SJCRH30 (cell line): ENCODE results near the gene MBP. TPM values are rescaled to one million over a fixed set of nuclear protein-coding genes. Genes with fewer than 3 reads are reported as not detected.
A peak's percentile ranks its signal among the peaks of the same experiment; 100 is the strongest.

Experiments
- DNase-seq, 2 experiments: peaks; one replicate each; pipeline ENCODE4 v3.0.0-alpha.2; 2015 to 2020
- H3K27ac ChIP-seq: fragments of 250-450 bp; sonication (Bioruptor Pico); 2 replicates; pipeline ENCODE4 v1.5.1; 2020; ENCODE audit warnings: mild to moderate bottlenecking, moderate library complexity
- H3K27me3 ChIP-seq: fragments of 250-450 bp; sonication (Bioruptor Pico); 2 replicates; pipeline ENCODE4 v1.5.1; 2020; ENCODE audit warnings: mild to moderate bottlenecking, moderate library complexity
- H3K36me3 ChIP-seq: fragments of 250-450 bp; sonication (Bioruptor Pico); 2 replicates; pipeline ENCODE4 v1.5.1; 2020; ENCODE audit warnings: mild to moderate bottlenecking, moderate library complexity
- H3K4me1 ChIP-seq: fragments of 250-450 bp; sonication (Bioruptor Pico); 2 replicates; pipeline ENCODE4 v1.5.1; 2020; ENCODE audit warnings: mild to moderate bottlenecking, moderate library complexity
- H3K4me3 ChIP-seq: fragments of 250-450 bp; sonication (Bioruptor Pico); 2 replicates; pipeline ENCODE4 v1.5.1; 2020; ENCODE audit warnings: mild to moderate bottlenecking, moderate library complexity
- H3K9me3 ChIP-seq: fragments of 250-450 bp; sonication (Bioruptor Pico); replicated peaks from 2 replicates; pipeline ENCODE4 v1.5.1; 2020; ENCODE audit warnings: mild to moderate bottlenecking, moderate library complexity
- total RNA-seq: library from RNA; depleted of rRNA; stranded (reverse); fragments of >200 nt; shearing (Covaris generic); gene quantifications from 2 replicates; pipeline ENCODE4 v1.2.3, GENCODE V29; 2014

MBP gene
- total RNA-seq, 1 experiment from 2014 or later, result 0.20 TPM

DNA sequence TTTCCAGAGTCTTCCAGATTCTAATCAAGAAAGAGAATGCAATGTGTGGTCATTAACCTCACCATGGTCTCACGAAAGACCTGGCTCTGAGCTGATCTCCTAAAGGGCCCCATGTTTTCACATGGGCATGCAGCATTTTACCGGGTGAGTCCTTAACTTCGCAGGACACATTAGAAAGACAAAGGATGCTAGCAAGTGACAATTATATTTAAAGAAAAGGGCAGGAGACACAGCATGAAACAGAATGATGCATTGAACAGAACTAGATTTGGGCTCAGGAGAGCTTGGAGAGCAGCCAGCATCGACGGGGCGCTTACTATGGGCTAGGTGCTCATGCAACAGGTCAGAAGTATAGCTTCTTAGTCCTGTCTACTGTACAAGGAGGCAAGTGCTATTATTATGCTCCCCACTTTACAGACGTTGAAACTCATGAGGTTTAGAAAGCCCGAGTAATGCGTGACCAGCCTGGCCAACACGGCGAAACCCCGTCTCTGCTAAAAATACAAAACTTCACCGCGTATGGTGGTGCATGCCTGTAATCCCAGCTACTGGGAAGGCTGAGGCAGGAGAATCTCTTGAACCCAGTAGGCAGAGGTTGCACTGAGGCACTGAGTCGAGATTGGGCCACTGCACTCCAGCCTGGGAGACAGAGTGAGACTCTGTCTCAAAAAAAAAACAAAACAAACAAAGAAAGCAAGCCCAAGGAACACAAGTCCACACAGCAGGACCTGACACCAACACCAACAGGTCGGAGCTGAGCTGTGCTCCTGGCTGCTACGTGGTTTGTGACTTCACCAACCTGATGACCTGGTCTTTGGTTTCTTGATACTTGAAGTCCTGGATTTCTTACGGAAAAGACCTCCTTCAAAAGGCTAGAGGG lies 16.1 kb downstream of the MBP start:
- Histone ChIP-seq H3K27ac (no peak overlapping the region), H3K36me3 (no peaks in the 10 kb centered on the region)
- DNase-seq, result no peak

DNA sequence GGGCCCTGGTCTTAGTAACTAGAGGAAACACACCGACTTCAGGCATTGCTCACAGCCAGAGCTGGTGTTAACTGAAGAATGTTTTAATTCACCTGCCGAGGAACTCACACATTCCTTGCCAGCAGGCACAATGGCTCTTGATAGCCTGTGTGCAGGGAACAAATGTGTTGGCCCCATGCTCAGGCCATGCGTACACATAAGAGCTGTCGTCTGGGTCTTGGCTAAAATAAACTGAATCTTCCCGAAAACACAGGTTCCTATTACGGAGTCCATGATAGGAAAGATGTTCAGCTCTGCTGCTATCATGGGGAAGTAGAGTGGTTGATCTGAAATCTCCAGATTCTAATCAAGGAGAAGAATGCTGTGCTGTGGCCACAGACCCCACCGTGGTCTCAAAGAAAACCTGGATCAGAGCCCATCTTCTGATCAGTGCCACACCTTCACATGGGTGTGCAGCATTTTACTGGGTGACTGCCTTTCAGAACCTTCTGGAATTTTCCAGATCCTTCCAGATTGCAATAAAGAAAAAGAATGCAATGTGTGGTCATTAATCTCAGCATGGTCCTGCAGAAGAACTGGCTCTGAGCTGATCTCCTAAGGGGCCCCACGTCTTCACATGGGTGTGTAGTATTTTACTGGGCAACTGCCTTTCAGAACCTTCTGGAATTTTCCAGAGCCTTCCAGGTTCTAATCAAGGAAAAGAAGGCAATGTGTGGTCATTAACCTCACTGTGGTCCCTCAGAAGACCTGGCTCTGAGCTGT lies 17.2 kb downstream of the MBP start:
- Histone ChIP-seq H3K36me3 (no peaks in the 10 kb centered on the region), H3K4me1 (no peaks in the 10 kb centered on the region), H3K9me3 (no peaks in the 10 kb centered on the region), H3K27ac (no peak overlapping the region), H3K4me3 (no peak overlapping the region), H3K27me3 (no peaks in the 10 kb centered on the region)
- no peak for DNase-seq

More for the DNA sequence above, 16.1 kb downstream of the MBP start:
- Histone ChIP-seq H3K4me3 (no peak overlapping the region), H3K27me3 (no peaks in the 10 kb centered on the region), H3K4me1 (no peaks in the 10 kb centered on the region), H3K9me3 (no peaks in the 10 kb centered on the region)

DNA sequence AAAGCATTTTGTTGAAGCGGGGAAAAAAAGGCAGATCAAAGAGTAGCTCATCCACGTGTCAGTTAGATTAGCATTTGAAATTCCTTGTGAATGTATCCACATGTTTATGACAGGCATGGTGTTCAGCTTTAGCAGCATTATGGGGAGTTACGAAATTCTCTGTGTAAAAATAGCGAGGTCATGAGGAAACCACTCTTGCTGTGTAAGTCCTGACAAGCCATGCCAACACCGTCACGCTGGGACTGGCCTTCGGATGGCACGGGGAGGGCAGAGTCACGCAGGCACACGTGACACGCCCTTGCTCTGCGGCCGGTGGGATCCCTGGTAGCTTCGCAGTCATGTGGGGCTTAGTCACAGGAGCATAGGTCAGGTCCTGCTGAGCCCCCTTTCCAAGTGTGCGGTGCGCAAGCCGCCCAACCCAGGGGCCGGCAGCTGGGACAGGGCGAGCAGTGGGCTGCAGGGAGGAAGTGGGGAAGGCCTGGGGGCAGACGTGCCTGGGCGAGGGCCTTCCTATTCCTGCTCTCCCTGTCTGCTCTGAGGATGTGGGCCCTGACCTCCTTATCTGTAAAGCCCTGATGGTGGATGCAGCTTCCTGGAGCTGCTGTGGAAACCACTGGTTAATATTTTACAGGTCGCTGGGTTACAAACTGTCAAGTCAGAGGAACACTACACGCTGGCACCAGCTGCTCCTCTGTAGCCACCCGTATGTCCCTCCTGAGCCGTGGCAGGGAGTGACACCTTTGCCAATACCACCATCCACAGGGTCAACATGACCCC lies 18.0 kb downstream of the MBP start:
- Histone ChIP-seq H3K36me3 (no peaks in the 10 kb centered on the region), H3K27ac (no peak overlapping the region), H3K4me1 (no peaks in the 10 kb centered on the region), H3K4me3 (no peak overlapping the region), H3K9me3 (no peaks in the 10 kb centered on the region), H3K27me3 (no peaks in the 10 kb centered on the region)
- no peak for DNase-seq

DNA sequence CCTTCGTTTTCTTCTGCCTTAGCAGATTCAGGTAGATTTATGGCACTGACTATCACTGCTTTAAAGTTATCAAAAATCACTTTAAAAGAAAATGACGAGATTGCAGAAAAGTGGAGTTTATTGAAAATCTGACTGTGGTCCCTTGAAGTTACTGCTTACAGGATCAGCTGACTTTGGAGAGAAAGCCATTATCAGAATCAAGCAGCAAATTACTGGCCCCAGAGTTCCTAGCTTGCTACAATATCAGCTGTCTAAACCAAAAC lies 18.5 kb downstream of the MBP start:
- H3K36me3 ChIP-seq, result no peaks in the 10 kb centered on the region

DNA sequence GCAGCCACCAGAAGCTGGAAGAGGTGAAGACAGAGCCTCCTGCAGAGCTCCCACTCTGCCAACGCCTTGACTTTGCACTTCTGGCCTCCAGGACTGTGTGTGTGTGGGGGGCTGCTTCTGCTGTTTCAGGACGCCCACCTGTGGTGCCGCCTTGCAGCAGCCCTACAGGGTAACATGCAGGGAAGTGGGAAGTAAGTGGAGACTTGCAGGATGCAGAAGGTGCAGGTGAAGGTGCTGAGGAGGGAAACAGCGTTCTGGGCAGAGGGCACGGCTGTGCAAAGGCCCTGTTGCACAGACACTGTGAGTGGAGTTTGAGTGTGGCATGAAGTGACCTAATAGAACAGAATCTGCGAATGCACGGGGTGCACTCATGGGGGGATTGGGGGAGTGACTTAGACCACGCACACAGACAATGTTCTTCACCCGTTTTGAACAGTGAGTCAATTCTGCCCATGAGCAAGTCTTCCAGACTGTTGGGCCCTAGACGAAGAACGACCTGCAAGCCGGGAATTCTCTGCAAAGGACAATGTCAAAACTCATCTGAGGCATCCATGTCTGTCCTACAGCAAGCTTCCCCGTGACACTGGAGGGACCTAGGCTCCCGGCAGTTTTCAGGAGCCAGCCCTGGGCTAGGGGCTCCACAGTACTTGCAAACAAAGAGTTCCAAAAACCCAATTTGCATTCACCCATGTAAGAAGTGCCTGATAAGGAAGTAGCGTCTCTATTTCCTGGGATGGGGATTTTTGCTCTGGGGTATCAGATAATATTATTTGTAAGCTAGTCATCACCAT lies 19.0 kb downstream of the MBP start:
- DNase-seq, result no peak
- no peaks in the 10 kb centered on the region for H3K27me3 ChIP-seq
- H3K4me3 ChIP-seq, result no peak overlapping the region
- no peaks in the 10 kb centered on the region for H3K36me3 ChIP-seq
- H3K9me3 ChIP-seq, result no peaks in the 10 kb centered on the region
- H3K4me1 ChIP-seq, result no peaks in the 10 kb centered on the region
- H3K27ac ChIP-seq, result no peak overlapping the region

More for the DNA sequence above, 18.5 kb downstream of the MBP start:
- no peak overlapping the region for H3K4me3 ChIP-seq
- no peak for DNase-seq
- no peaks in the 10 kb centered on the region for H3K9me3 ChIP-seq
- H3K27ac ChIP-seq, result no peak overlapping the region
- H3K27me3 ChIP-seq, result no peaks in the 10 kb centered on the region
- no peaks in the 10 kb centered on the region for H3K4me1 ChIP-seq

DNA sequence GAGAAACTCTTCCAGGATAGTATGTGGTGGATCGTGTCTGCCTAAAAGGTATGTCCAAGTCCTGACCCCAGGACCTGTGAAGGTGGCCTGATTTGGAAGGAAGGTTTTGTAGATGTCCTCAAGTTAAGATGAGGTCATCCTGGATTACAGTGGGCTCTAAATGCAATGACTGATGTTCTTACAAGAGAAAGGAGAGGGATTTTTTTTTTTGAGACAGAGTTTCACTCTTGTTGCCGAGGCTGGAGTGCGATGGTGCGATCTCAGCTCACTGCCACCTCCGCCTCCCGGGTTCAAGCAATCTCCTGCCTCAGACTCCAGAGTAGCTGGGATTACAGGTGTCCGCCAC lies 19.9 kb downstream of the MBP start:
- Histone ChIP-seq H3K4me3 (no peak overlapping the region), H3K9me3 (no peaks in the 10 kb centered on the region), H3K27ac (no peak overlapping the region), H3K27me3 (no peaks in the 10 kb centered on the region), H3K36me3 (no peaks in the 10 kb centered on the region), H3K4me1 (no peaks in the 10 kb centered on the region)
- DNase-seq, result no peak

DNA sequence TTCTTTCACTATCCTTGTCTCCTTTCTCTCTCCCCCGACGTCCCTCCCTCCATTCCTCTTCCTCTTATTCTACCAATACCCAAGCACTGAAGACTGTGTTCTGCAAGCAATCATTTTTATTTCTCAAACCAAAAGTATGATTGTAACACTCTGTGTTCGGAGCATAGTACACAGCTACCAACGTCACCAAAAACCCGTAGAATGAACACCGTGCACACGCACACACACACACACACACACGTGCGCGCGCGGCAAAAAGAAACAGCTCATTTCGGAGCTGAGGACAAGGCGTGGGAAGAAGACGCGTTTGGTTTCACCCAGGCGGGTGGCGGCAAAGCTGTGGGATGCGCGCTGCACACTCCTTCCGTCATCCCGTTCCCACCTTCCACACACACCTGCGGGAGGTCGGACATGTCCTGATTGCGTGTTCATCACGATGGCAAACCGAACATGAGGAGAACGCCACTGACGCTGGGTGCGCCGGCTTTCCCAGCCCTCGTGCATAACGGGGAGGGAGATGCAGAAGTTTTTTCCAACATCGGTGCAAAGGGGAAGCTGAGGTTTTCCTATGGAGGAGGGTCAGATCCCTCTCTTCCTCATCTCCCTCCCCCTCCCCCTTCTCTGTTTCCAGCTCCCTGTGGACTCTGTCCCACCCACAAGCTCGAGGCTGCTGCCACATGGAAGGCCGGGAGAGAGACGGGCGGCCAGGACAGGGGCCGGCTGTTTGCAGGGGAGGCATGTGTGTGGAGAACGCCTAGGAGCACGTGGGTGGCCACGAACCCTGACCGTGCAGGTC lies 20.4 kb downstream of the MBP start:
- Histone ChIP-seq H3K9me3 (no peaks in the 10 kb centered on the region), H3K4me1 (no peaks in the 10 kb centered on the region), H3K27me3 (no peaks in the 10 kb centered on the region), H3K4me3 (no peak overlapping the region), H3K36me3 (no peaks in the 10 kb centered on the region), H3K27ac (no peak overlapping the region)
- no peak for DNase-seq

DNA sequence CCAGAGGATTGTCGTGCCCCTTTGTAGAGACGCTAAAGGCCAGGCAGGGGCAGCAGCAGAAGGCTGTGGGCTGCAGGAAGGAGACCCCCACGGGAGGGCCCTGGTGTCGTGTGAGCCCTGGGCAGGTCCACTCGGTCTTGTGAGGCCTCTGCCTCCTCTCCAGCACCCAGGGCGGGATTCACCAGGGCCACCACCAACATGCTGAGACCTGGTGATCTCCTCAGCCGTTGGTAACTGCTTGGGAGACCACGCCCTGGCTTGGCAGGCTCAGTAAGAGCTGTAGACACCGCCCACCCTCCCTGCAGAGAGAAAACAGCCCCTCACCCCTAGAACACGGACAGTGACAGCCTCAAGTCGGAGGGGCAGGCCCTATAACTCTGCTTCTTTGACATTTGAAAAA lies 21.1 kb downstream of the MBP start:
- Histone ChIP-seq H3K27ac (no peak overlapping the region), H3K36me3 (no peaks in the 10 kb centered on the region), H3K9me3 (no peaks in the 10 kb centered on the region), H3K27me3 (no peaks in the 10 kb centered on the region), H3K4me1 (no peaks in the 10 kb centered on the region), H3K4me3 (no peak overlapping the region)
- no peak for DNase-seq

DNA sequence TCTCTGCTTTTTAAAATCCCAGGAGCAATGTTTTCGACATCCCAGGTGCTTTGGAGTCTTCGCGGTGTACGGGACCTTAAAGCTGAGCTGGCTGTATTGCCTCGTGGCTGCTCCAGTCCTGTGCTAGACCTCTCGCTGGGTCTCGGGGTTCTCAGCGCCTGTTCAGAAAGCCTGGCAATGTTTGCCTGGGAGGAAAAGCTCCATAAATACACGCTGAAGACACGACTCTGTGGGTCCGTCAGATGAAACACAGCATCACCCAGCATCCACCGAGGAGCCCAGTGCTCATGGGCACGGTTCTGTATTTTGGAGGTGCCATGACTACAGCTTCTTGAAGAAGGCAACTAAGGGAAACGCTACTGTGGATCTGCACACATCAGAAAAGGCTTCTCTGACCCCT lies 21.6 kb downstream of the MBP start:
- DNase-seq, result no peak
- H3K4me1 ChIP-seq, result no peaks in the 10 kb centered on the region
- no peak overlapping the region for H3K4me3 ChIP-seq
- no peaks in the 10 kb centered on the region for H3K9me3 ChIP-seq
- no peaks in the 10 kb centered on the region for H3K27me3 ChIP-seq
- H3K27ac ChIP-seq, result no peak overlapping the region
- H3K36me3 ChIP-seq, result no peaks in the 10 kb centered on the region

DNA sequence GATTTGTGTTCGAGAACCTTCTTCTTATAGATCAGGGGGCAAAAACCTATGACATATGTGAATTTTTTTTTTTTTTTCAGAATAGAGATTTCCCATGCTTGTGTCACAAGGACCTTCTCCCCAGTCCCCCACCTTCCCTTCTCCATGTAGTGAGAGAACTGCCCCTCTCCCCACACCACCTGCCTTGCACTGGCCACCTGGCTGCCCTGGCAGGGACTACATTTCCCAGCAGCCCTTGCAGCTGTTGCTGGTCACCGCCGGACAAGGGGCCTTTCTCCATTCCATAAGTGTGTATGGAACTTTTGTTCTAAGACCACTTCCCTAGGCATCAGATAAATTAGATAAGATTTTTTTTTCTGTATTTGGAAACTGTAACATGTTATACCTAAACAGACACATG lies 22.2 kb downstream of the MBP start:
- Histone ChIP-seq H3K27ac (no peak overlapping the region), H3K9me3 (no peaks in the 10 kb centered on the region), H3K4me1 (no peaks in the 10 kb centered on the region), H3K27me3 (no peaks in the 10 kb centered on the region), H3K4me3 (no peak overlapping the region), H3K36me3 (no peaks in the 10 kb centered on the region)
- no peak for DNase-seq

DNA sequence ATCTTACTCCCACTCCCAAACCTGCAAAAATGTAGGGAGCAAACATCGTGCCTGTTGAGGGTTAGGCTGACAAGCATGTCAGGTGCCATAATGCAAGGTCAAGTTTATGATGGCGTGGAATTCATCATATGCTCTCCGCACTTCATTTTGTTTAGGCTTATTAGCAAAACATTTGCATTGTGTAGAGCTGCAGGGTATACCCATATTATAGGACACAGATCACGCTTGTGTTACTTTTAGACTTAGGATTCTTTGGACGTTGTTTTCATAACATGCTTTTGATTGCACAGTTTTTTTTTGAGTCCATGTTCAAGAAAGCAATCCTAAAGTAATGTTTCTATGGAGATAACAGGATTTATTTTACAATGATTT lies 22.9 kb downstream of the MBP start:
- no peaks in the 10 kb centered on the region for H3K9me3 ChIP-seq
- no peak for DNase-seq
- H3K27me3 ChIP-seq, result no peaks in the 10 kb centered on the region
- H3K4me3 ChIP-seq, result no peak overlapping the region
- H3K4me1 ChIP-seq, result no peaks in the 10 kb centered on the region
- H3K27ac ChIP-seq, result no peak overlapping the region
- H3K36me3 ChIP-seq, result no peaks in the 10 kb centered on the region

DNA sequence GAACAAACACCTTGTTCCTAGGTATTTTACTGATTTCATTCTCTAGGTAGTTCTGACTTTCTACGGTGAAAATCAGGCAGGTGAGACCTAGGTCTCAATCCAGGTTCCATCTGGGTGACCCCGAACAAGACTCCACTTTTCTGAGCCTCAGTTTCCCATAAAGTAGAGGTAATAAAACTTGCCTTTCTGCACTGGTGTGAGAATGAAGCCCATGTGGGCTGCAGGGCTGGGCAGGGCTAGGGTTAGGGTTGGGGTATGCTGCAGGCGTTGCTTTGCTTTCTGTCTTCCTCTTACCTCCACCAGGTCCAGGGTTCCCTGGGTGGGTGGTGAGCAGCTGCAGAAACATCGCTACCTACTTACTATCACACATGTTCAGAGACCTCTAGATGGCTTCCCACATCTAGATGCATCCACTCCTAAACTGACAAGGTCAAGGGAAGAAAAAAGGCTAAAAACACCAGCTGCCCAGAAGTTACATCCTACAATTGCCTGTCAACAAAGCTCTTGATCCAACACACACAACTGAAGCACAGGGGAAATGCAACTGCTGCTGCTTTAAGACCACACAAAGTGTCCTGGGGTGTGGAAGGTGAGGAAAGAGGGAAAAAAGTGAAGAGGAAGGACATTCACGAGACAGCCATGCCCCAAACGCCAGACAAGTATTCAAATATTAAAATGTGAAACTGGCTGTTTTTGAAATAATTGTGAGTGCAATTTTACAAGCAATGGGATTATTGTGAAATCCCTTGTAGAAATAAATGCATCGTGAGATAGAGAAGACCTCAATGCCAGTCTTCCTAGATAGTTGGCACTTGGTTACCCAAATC lies 23.5 kb downstream of the MBP start:
- Histone ChIP-seq H3K36me3 (no peaks in the 10 kb centered on the region), H3K9me3 (no peaks in the 10 kb centered on the region), H3K4me3 (no peak overlapping the region), H3K4me1 (no peaks in the 10 kb centered on the region), H3K27me3 (no peaks in the 10 kb centered on the region), H3K27ac (no peak overlapping the region)
- DNase-seq, result no peak

DNA sequence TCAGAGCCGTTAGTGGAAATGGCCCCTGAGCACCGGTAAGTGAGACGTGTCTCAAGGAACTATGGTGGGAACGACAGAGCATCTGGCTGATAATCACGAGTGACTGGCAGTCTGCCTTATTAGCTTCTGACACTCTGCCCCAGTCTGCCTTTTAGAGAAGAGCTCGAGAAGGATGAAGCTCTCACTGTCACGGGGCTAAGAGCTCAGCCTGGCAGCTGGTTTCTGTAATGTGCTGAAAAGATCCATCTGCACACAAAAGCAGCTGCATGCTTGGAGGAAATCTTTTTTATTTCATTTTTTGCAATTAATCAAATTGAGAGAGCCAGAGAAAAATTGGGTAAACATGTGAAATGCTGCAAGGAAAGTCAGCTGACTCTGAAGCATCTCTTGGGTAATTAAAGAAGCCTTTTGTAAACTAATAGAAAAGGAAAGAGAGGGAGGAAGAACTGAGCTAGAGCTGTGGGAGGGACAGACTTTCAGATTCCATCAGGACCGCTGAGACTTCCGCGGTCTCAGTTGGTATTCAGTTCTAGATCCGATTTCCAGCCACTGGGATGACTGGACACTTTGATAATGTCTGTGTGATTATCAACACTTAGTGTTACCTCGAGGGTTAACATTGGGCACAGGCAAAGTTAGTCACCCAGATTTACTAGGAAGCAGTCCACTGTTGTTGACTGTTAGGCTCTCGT lies 24.4 kb downstream of the MBP start:
- H3K4me1 ChIP-seq, result no peaks in the 10 kb centered on the region
- DNase-seq, result peak in 1 of 2 experiments; percentile 17
- H3K9me3 ChIP-seq, result no peaks in the 10 kb centered on the region
- no peak overlapping the region for H3K27ac ChIP-seq
- H3K27me3 ChIP-seq, result no peaks in the 10 kb centered on the region
- H3K4me3 ChIP-seq, result no peak overlapping the region
- no peaks in the 10 kb centered on the region for H3K36me3 ChIP-seq
